IMR-90 (cell line): ENCODE measurements around the gene KAZN. TPM values are rescaled to one million over a fixed set of nuclear protein-coding genes. Genes with fewer than 3 reads are reported as not detected.

Experiments used
- ATAC-seq: fragments of 200-7000 bp; cut with Tn5 transposase; 2 replicates; pipeline ENCODE4 v1.9.1; 2020; ENCODE audit warnings: low read depth, mild to moderate bottlenecking, moderate library complexity
- BruUV-seq: library from RNA; stranded (reverse); fragments of 400-500 nt; replicated peaks from 2 replicates; lab custom pipeline; 2021; lab: Mats Ljungman, UMichigan
- CTCF ChIA-PET: fragments of 300-600 bp; formaldehyde crosslinking; extraction: SDS; loops from one replicate; lab custom pipeline; 2021; ENCODE audit warnings: antibody characterized with exemption; lab: Yijun Ruan, JAX
- POLR2A ChIA-PET: fragments of 300-600 bp; sonication (Branson Sonifier 250); formaldehyde crosslinking; loops from one replicate; lab custom pipeline; 2022; ENCODE audit warnings: antibody characterized with exemption; ENCODE audit not compliant: unreplicated experiment; lab: Charles Lee
- DNase-seq: peaks from one replicate; pipeline ENCODE4 v3.0.0; 2013
- H2AFZ ChIP-seq: replicated peaks from 2 replicates; pipeline ENCODE3; 2013; ENCODE audit warnings: low read length, mild to moderate bottlenecking; ENCODE audit not compliant: poor library complexity
- H2AK5ac ChIP-seq: 2 replicates; pipeline ENCODE4 v1.6.1; 2013; ENCODE audit warnings: low read depth, low read length, inconsistent platforms
- H2AK9ac ChIP-seq: replicated peaks from 2 replicates; pipeline ENCODE3; 2013; ENCODE audit warnings: mild to moderate bottlenecking, low read depth, low read length, moderate library complexity; ENCODE audit not compliant: poor library complexity
- H2BK120ac ChIP-seq: 2 replicates; pipeline ENCODE4 v1.6.1; 2013; ENCODE audit warnings: low read depth, low read length, inconsistent platforms
- H2BK15ac ChIP-seq: 3 replicates; pipeline ENCODE4 v1.6.1; 2013; ENCODE audit warnings: low read depth, low read length, inconsistent platforms
- H2BK20ac ChIP-seq: 2 replicates; pipeline ENCODE4 v1.6.1; 2013; ENCODE audit warnings: low read depth, mild to moderate bottlenecking, inconsistent platforms, low read length, moderate library complexity
- H2BK5ac ChIP-seq: 2 replicates; pipeline ENCODE4 v1.6.1; 2013; ENCODE audit warnings: mild to moderate bottlenecking, low read depth, low read length, inconsistent platforms; ENCODE audit not compliant: poor library complexity, severe bottlenecking
- H3K14ac ChIP-seq: replicated peaks from 2 replicates; pipeline ENCODE4 v1.6.1; 2013; ENCODE audit warnings: low read depth, low read length, inconsistent platforms
- H3K18ac ChIP-seq: 2 replicates; pipeline ENCODE4 v1.6.1; 2013; ENCODE audit warnings: low read depth, low read length, control low read depth
- H3K23ac ChIP-seq: 2 replicates; pipeline ENCODE4 v1.6.1; 2013; ENCODE audit warnings: low read depth, low read length, inconsistent platforms
- H3K27ac ChIP-seq: 2 replicates; pipeline ENCODE4 v1.5.1; 2013; ENCODE audit warnings: mild to moderate bottlenecking, control low read depth, low read length; ENCODE audit not compliant: insufficient read depth
- H3K27me3 ChIP-seq: 2 replicates; pipeline ENCODE4 v1.6.1; 2013; ENCODE audit warnings: low read length; ENCODE audit not compliant: control insufficient read depth, insufficient read depth
- H3K36me3 ChIP-seq: 2 replicates; pipeline ENCODE4 v1.6.1; 2013; ENCODE audit warnings: low read length, mixed read lengths; ENCODE audit not compliant: control insufficient read depth, insufficient read depth
- H3K4ac ChIP-seq: 2 replicates; pipeline ENCODE4 v1.6.1; 2013; ENCODE audit warnings: low read depth, low read length, inconsistent platforms
- H3K4me1 ChIP-seq: 2 replicates; pipeline ENCODE4 v1.6.1; 2013; ENCODE audit warnings: low read length, mixed read lengths; ENCODE audit not compliant: control insufficient read depth, insufficient read depth
- H3K4me2 ChIP-seq: 2 replicates; pipeline ENCODE4 v1.6.1; 2013; ENCODE audit warnings: low read depth, mild to moderate bottlenecking, control low read depth, low read length, moderate library complexity
- H3K4me3 ChIP-seq: 2 replicates; pipeline ENCODE4 v1.5.1; 2013; ENCODE audit warnings: low read depth, mild to moderate bottlenecking, control low read depth, low read length, moderate library complexity; ENCODE audit not compliant: insufficient read depth
- H3K56ac ChIP-seq: 2 replicates; pipeline ENCODE4 v1.6.1; 2013; ENCODE audit warnings: low read length, inconsistent platforms; ENCODE audit not compliant: insufficient read depth; ENCODE audit errors: extremely low read depth
- H3K79me1 ChIP-seq, 2 experiments: 2 replicates each; pipeline ENCODE4 v1.6.1; 2013; ENCODE audit warnings: low read length in 2 of 2, inconsistent platforms in 1 of 2, low read depth in 1 of 2
- H3K9ac ChIP-seq: 2 replicates; pipeline ENCODE4 v1.6.1; 2013; ENCODE audit warnings: low read depth, low read length, control low read depth
- H3K9me1 ChIP-seq: 2 replicates; pipeline ENCODE4 v1.6.1; 2013; ENCODE audit warnings: low read length, inconsistent platforms; ENCODE audit not compliant: insufficient read depth
- H3K9me3 ChIP-seq: 2 replicates; pipeline ENCODE4 v1.6.1; 2013; ENCODE audit warnings: low read length; ENCODE audit not compliant: control insufficient read depth, insufficient read depth
- H4K20me1 ChIP-seq: 2 replicates; pipeline ENCODE4 v1.6.1; 2013; ENCODE audit warnings: low read length, inconsistent platforms; ENCODE audit not compliant: insufficient read depth
- H4K5ac ChIP-seq: 2 replicates; pipeline ENCODE4 v1.6.1; 2013; ENCODE audit warnings: mild to moderate bottlenecking, low read depth, low read length, control low read depth
- H4K8ac ChIP-seq, 2 experiments: 2 replicates each; pipeline ENCODE4 v1.6.1; 2013; ENCODE audit warnings: low read depth in 2 of 2, low read length in 2 of 2, control low read depth in 1 of 2, inconsistent platforms in 1 of 2
- H4K91ac ChIP-seq: 2 replicates; pipeline ENCODE4 v1.6.1; 2013; ENCODE audit warnings: low read depth, low read length, inconsistent platforms; ENCODE audit not compliant: insufficient read depth
- BHLHE40 ChIP-seq: fragments of 150-350 bp; IDR thresholded peaks from 2 replicates; pipeline ENCODE4 v1.6.1; 2016; ENCODE audit warnings: mild to moderate bottlenecking, low read depth, low read length
- CEBPB ChIP-seq: IDR thresholded peaks from 2 replicates; pipeline ENCODE4 v1.6.1; 2012; ENCODE audit warnings: low read depth, low read length, improper control_type of control experiment
- CHD1 ChIP-seq: IDR thresholded peaks from 2 replicates; pipeline ENCODE4 v1.6.1; 2012; ENCODE audit warnings: low read depth, low read length, improper control_type of control experiment
- CTCF ChIP-seq: conservative IDR thresholded peaks from 2 replicates; pipeline ENCODE4 v1.5.1; 2012; ENCODE audit warnings: mild to moderate bottlenecking, low read depth, low read length, improper control_type of control experiment
- FOS ChIP-seq: fragments of 150-350 bp; IDR thresholded peaks from 2 replicates; pipeline ENCODE4 v1.6.1; 2016; ENCODE audit warnings: low read depth, low read length
- MAFK ChIP-seq: IDR thresholded peaks from 2 replicates; pipeline ENCODE4 v1.6.1; 2012; ENCODE audit warnings: low read depth, low read length, improper control_type of control experiment
- MAZ ChIP-seq: IDR thresholded peaks from 2 replicates; pipeline ENCODE4 v1.6.1; 2012; ENCODE audit warnings: low read depth, mild to moderate bottlenecking, low read length, improper control_type of control experiment, moderate library complexity, borderline replicate concordance
- MXI1 ChIP-seq: IDR thresholded peaks from 2 replicates; pipeline ENCODE4 v1.6.1; 2012; ENCODE audit warnings: low read depth, mild to moderate bottlenecking, low read length, moderate library complexity, borderline replicate concordance
- NFE2L2 ChIP-seq: fragments of 150-350 bp; IDR thresholded peaks from 2 replicates; pipeline ENCODE4 v1.6.1; 2016; ENCODE audit warnings: low read depth, mild to moderate bottlenecking, low read length
- POLR2A ChIP-seq: IDR thresholded peaks from 2 replicates; pipeline ENCODE4 v1.6.1; 2012; ENCODE audit warnings: mild to moderate bottlenecking, low read depth, low read length
- RAD21 ChIP-seq: IDR thresholded peaks from 2 replicates; pipeline ENCODE4 v1.6.1; 2012; ENCODE audit warnings: low read length, improper control_type of control experiment
- RCOR1 ChIP-seq: IDR thresholded peaks from 2 replicates; pipeline ENCODE4 v1.6.1; 2012; ENCODE audit warnings: mild to moderate bottlenecking, low read length, improper control_type of control experiment; ENCODE audit not compliant: insufficient replicate concordance
- RFX5 ChIP-seq: IDR thresholded peaks from 2 replicates; pipeline ENCODE4 v1.8.0; 2012; ENCODE audit warnings: low read depth, mild to moderate bottlenecking, low read length, moderate library complexity
- SMC3 ChIP-seq: fragments of 150-350 bp; IDR thresholded peaks from 2 replicates; pipeline ENCODE4 v1.6.1; 2016; ENCODE audit warnings: low read depth, mild to moderate bottlenecking, antibody characterized with exemption, low read length, moderate library complexity
- USF2 ChIP-seq: fragments of 150-350 bp; IDR thresholded peaks from 2 replicates; pipeline ENCODE4 v1.6.1; 2017; ENCODE audit warnings: mild to moderate bottlenecking, antibody characterized with exemption, low read length, low read depth
- WGBS, 2 experiments: methylation state at CpG; one replicate each; pipeline versions ENCODE4 v1.1.5 to v1.1.7; 2013; ENCODE audit warnings: missing lambda C conversion rate in 2 of 2; ENCODE audit not compliant: insufficient read length in 1 of 2; ENCODE audit errors: extremely low coverage in 2 of 2; 5-methylcytosine and 5-hydroxymethylcytosine counted together
- dilution Hi-C: fragments of 300-500 bp; cut with HindIII; formaldehyde crosslinking; loops from one replicate; pipeline ENCODE4 v1.14.3; 2018; ENCODE audit warnings: low sequenced_read_pairs; ENCODE audit not compliant: unreplicated experiment
- in situ Hi-C: fragments of 300-500 bp; cut with MboI; formaldehyde crosslinking; loops from 3 replicates; pipeline ENCODE4 v1.14.3; 2019; ENCODE audit warnings: low sequenced_read_pairs, inconsistent platforms, mixed read lengths
- intact Hi-C: fragments of 100-400 bp; cut with micrococcal nuclease; formaldehyde crosslinking; loops from 2 replicates; pipeline ENCODE4 v1.10.0; 2022
- polyA plus RNA-seq, 3 experiments: library from polyadenylated mRNA; depleted of rRNA; stranded (reverse); fragments of >200 nt; gene quantifications; 2 replicates each; pipeline ENCODE4 v1.2.3, GENCODE V29; 2012; ENCODE audit warnings: low replicate concordance in 1 of 3
- total RNA-seq: library from RNA; depleted of rRNA; stranded (reverse); fragments of >200 nt; gene quantifications from 2 replicates; pipeline ENCODE4 v1.2.3, GENCODE V29; 2012

Gene KAZN
- total and polyA plus RNA-seq, 2 of the 4 experiments (the other 2 are of a cell fraction): 5.2 to 10.5 TPM

GRCh38 chr1:15103906-15104305, 505.4 kb downstream of the KAZN start:
- no peak overlapping the region for H3K23ac ChIP-seq
- H3K9me3 ChIP-seq: no peaks in the 10 kb centered on the region
- no peak overlapping the region for H3K14ac ChIP-seq
- no peak overlapping the region for H2AFZ ChIP-seq
- peaks cover 18% of the 10 kb centered on the region; the same call in 1 of the 2 replicates for H3K27me3 ChIP-seq
- no peak overlapping the region for H3K27ac ChIP-seq
- no peak overlapping the region for H3K9ac ChIP-seq
- no peak overlapping the region for H2BK5ac ChIP-seq
- BruUV-seq: no TSS peak
- no peak overlapping the region for H3K4me3 ChIP-seq
- in situ Hi-C loops: no loop called here
- no peak overlapping the region for H2BK120ac ChIP-seq
- no peaks in the 10 kb centered on the region for H4K20me1 ChIP-seq
- H4K5ac ChIP-seq: no peak overlapping the region
- H3K9me1 ChIP-seq: no peaks in the 10 kb centered on the region
- no peaks in the 10 kb centered on the region for H3K4me1 ChIP-seq
- H4K91ac ChIP-seq: no peak overlapping the region
- ATAC-seq: no peak
- WGBS, 2 experiments: 86% methylated on average over 5 of the region's 10 CpGs; no CpG with 5 or more reads in 1 of the 2 experiments
- H4K8ac ChIP-seq: no peak overlapping the region
- ChIA-PET CTCF (no interaction called here), POLR2A (no interaction called here)
- H2AK9ac ChIP-seq: no peak overlapping the region
- H2BK15ac ChIP-seq: no peak overlapping the region
- no peak overlapping the region for H2BK20ac ChIP-seq
- dilution Hi-C loops: no loop called here
- H3K36me3 ChIP-seq: no peaks in the 10 kb centered on the region
- TF ChIP-seq MAZ: no peak
- no peak for TF ChIP-seq NFE2L2
- TF ChIP-seq POLR2A: no peak
- no peak for TF ChIP-seq MXI1
- no peak for TF ChIP-seq RAD21
- no peak for TF ChIP-seq USF2
- no peak for TF ChIP-seq RFX5
- no peak for TF ChIP-seq FOS
- TF ChIP-seq BHLHE40: no peak
- TF ChIP-seq RCOR1: no peak
- no peak for TF ChIP-seq SMC3
- TF ChIP-seq MAFK: no peak
- TF ChIP-seq CHD1: no peak
- TF ChIP-seq CTCF: no peak
- TF ChIP-seq CEBPB: no peak
- no peak overlapping the region for H3K18ac ChIP-seq
- H3K56ac ChIP-seq: no peak overlapping the region
- H3K4me2 ChIP-seq: no peak overlapping the region
- no peaks in the 10 kb centered on the region for H3K79me1 ChIP-seq
- intact Hi-C loops: loop anchor here (2.0 kb wide), 1 partner anchor 991 kb away; no protein-coding TSS in a partner anchor
- DNase-seq: no peak
- H2AK5ac ChIP-seq: no peak overlapping the region
- no peak overlapping the region for H3K4ac ChIP-seq
